Activated T-helper 1 cell treated with anti-CD3 and anti-CD28 coated beads, Interleukin-12 subunit alpha, Interleukin-12 subunit beta, Interleukin-2, Interleukin-4 antibody, amounts not matched to agents 30 ng/mL and 10 ng/mL and 1 ng/mL, durations not matched to agents 14 hours and 24 hours and 36 hours (primary cell): ENCODE measurements around the gene RASA2. TPM values are rescaled to one million over a fixed set of nuclear protein-coding genes. Genes with fewer than 3 reads are reported as not detected.
A peak's percentile ranks its signal among the peaks of the same experiment; 100 is the strongest.
"Not testable (repeated sequence)": the region's sequence is repeated elsewhere in the genome, so short reads cannot be mapped to it uniquely, and the experiment has no call there.

Experiments
- DNase-seq: peaks from one replicate; pipeline ENCODE4 v3.0.0; 2021; ENCODE audit warnings: low spot score
- H3K27ac Mint-ChIP-seq: one replicate; pipeline ENCODE4 v1.8.0; 2021; ENCODE audit warnings: mild to moderate bottlenecking, mixed read lengths
- H3K27me3 Mint-ChIP-seq: one replicate; pipeline ENCODE4 v1.8.0; 2022; ENCODE audit warnings: mild to moderate bottlenecking, moderate library complexity, mixed read lengths; ENCODE audit not compliant: insufficient read depth
- H3K36me3 Mint-ChIP-seq: one replicate; pipeline ENCODE4 v1.8.0; 2021; ENCODE audit warnings: low read depth, mixed read lengths
- H3K4me1 Mint-ChIP-seq: one replicate; pipeline ENCODE4 v1.8.0; 2021; ENCODE audit warnings: low read depth, mixed read lengths
- H3K4me3 Mint-ChIP-seq: one replicate; pipeline ENCODE4 v1.8.0; 2021; ENCODE audit warnings: mild to moderate bottlenecking, moderate library complexity, mixed read lengths
- H3K9me3 Mint-ChIP-seq: one replicate; pipeline ENCODE4 v1.8.0; 2021; ENCODE audit warnings: mixed read lengths
- intact Hi-C: fragments of 100-400 bp; cut with micrococcal nuclease; formaldehyde crosslinking; loops from one replicate; pipeline ENCODE4 v1.15.1; 2024
- total RNA-seq: library from RNA; stranded (reverse); gene quantifications from 2 replicates; pipeline ENCODE4 v1.2.3, GENCODE V29; 2022

Gene RASA2
- total RNA-seq, 1 donor from 2014 or later: 39.2 TPM

DNA sequence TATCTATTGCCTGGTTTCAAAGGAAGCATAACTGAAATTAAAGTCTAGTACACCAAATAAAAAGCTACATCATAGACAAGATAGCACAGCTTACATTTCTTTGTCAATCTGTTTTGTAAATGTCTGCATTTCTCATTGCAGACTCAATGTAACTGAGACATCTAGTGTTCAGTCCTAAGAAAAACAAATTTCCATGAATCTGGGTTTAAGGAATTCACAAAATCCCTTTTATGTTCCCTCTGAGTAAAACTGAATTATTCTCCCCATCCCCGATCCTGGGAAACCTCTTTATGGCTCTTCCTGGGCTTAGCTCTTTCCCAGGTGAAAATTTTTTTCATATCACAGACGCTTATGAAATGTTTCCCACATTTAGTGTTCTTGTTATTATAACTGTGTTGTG, 21.6 kb upstream of the RASA2 start:
- Mint-ChIP-seq H3K4me1 (peaks cover 19% of the 10 kb centered on the region), H3K27ac (no peak overlapping the region), H3K4me3 (no peak overlapping the region), H3K27me3 (peaks cover 4% of the 10 kb centered on the region), H3K9me3 (peaks cover 19% of the 10 kb centered on the region), H3K36me3 (peaks cover 1% of the 10 kb centered on the region)
- intact Hi-C loops: no loop called here
- no peak for DNase-seq

DNA sequence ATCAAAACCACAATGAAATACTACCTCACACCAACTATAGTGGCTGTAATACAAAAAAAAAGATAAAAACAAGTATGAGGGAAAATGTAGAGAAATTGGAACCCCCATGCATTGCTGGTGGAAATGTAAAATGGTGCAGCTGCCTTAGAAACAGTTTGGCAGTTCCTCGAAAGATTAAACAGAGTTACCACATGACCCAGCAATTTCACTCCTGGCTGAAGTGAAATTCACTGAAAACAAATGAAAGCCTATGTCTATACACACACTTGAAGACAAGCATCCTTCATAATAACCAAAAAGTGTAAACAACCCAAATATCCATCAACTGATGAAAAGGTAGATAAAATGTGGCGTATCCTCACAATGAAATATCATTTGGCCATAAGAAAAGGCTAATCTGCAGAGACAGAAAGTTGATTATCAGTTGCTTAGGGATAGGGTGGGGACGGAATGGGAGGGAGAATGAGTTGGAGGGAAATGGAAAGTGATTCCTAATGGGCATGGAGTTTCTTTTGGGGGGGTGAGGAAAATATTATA, 20.1 kb upstream of the RASA2 start:
- no peak for DNase-seq
- intact Hi-C loops: no loop called here
- Mint-ChIP-seq H3K9me3 (peaks cover 19% of the 10 kb centered on the region), H3K36me3 (peaks cover 1% of the 10 kb centered on the region), H3K4me3 (no peak overlapping the region), H3K27me3 (peaks cover 4% of the 10 kb centered on the region), H3K27ac (no peak overlapping the region), H3K4me1 (peaks cover 11% of the 10 kb centered on the region)

DNA sequence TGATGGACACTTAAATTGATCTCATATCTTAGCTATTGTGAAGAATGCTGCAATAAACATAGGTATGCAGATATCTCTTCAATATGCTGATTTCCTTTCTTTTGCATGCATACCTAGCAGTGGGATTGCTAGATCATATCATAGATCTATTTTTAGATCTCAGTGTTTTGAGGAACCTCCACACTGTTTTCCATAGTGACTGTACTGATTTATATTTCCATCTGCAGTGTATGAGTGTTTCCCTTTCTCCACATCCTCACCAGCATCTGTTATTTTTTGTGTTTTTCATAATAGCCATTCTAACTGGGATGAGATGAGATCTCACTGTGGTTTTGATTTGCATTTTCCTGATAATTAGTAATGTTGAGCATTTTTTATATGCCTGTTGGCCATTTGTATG, 17.1 kb upstream of the RASA2 start:
- DNase-seq: no peak
- intact Hi-C loops: no loop called here
- Mint-ChIP-seq H3K27me3 (peaks cover 14% of the 10 kb centered on the region), H3K9me3 (peaks cover 7% of the 10 kb centered on the region), H3K4me1 (no peaks in the 10 kb centered on the region), H3K36me3 (no peaks in the 10 kb centered on the region), H3K4me3 (no peak overlapping the region), H3K27ac (no peak overlapping the region)

DNA sequence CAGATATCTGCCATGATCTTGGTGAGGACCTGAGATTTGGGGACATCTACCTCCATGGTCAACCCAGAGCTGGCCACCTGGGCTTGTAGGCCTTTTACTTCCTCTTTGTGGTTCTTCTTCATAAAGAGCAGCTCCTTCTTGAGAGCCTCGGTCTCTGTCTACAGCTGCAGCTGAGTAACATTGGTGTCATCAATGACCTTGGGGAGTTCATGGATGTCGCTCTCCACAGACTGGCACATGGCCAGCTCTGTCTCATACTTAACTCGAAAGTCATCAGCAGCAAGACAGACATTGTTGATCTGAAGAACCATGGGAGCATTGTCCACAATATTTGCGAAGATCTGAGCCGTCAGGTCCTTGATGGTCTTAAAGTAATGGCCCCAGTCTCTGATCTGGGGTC, 15.7 kb upstream of the RASA2 start:
- DNase-seq: no peak
- no peak overlapping the region for H3K27ac Mint-ChIP-seq
- peaks cover 2% of the 10 kb centered on the region for H3K36me3 Mint-ChIP-seq
- H3K4me3 Mint-ChIP-seq: no peak overlapping the region
- peaks cover 14% of the 10 kb centered on the region for H3K27me3 Mint-ChIP-seq
- H3K9me3 Mint-ChIP-seq: no peaks in the 10 kb centered on the region
- peaks cover 14% of the 10 kb centered on the region for H3K4me1 Mint-ChIP-seq
- intact Hi-C loops: no loop called here

DNA sequence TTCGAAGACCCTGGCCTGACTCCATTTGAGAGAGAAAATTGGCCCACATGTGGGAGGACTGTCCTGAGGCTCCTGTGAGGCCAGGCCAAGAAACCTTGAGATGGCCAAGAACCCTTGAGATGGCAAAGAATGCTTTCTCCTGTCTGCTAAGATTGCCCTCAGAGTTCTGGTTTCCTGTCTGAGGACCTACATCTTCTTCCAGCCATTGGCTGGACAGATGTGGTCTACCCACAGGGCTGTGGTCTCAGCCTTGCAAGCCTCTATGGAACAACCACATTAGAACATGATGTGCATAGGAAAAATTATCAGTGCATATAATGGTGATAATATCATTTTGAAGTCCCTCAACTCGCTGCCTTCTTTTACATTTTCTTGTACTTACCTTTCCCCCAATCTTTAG, 10.8 kb upstream of the RASA2 start:
- Mint-ChIP-seq H3K9me3 (no peaks in the 10 kb centered on the region), H3K4me1 (peaks cover 39% of the 10 kb centered on the region), H3K27me3 (peaks cover 18% of the 10 kb centered on the region), H3K27ac (no peak overlapping the region), H3K4me3 (no peak overlapping the region), H3K36me3 (peaks cover 2% of the 10 kb centered on the region)
- no peak for DNase-seq
- intact Hi-C loops: no loop called here

DNA sequence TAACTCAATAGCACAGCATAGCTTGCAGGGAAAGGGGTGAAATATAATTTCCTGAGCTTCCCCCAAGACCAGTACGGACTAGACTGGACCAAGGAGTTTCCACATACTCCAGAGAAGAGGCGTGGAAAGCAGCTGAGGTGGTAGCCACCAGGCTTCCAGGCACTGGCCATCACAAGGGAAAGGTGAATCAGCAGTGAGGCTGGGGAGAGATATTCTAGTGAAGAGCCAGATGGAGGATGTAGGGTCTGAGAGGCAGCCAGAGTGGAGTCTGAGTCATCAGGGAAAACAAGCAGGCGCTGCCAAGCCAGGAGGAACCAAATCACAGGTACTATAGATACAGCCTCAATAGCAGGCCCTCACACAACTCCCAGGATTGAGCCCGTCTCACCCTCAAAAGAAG, 9.6 kb upstream of the RASA2 start:
- Mint-ChIP-seq H3K27ac (no peak overlapping the region), H3K36me3 (peaks cover 2% of the 10 kb centered on the region), H3K4me3 (no peak overlapping the region), H3K27me3 (peaks cover 17% of the 10 kb centered on the region), H3K4me1 (peaks cover 43% of the 10 kb centered on the region), H3K9me3 (no peaks in the 10 kb centered on the region)
- intact Hi-C loops: no loop called here
- DNase-seq: no peak

DNA sequence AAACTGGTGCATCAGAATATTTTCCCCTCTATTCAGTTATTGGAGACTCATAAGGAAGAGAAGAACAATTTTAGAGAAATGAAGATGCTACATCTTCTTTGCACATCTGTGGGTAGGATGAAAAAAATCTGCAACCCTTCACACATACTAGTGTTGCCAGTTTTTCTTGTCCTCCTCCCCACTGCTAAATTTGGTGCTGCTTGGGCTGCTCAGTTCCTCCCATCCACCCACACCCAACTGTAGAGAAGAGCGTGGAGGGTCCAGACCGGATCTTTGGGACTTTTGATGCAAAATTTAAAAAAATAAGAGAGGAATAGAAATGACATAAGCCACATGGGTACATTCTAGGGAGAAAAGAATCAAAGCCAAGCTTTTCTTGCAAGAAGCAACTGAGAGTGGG, 8.7 kb upstream of the RASA2 start:
- intact Hi-C loops: no loop called here
- Mint-ChIP-seq H3K27ac (no peak overlapping the region), H3K36me3 (peaks cover 2% of the 10 kb centered on the region), H3K4me1 (peaks cover 44% of the 10 kb centered on the region), H3K9me3 (no peaks in the 10 kb centered on the region), H3K27me3 (peaks cover 12% of the 10 kb centered on the region), H3K4me3 (no peak overlapping the region)
- DNase-seq: no peak

DNA sequence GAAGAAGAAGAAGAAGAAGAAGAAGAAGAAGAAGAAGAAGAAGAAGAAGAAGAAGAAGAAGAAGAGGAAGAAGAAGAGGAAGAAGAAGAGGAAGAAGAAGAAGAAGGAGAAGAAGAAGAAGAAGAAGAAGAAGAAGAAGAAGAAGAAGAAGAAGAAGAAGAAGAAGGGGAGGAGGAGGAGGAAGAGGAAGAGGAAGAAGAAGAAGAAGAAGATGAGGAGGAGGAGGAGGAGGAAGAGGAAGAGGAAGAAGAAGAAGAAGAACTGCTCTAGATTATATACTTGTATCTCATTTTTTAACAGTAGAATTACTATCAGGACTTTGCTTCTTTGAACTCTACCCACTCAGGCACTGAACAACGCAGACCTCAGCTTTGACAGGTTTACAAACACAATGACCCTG, 8.0 kb upstream of the RASA2 start:
- H3K27ac Mint-ChIP-seq, H3K4me3 Mint-ChIP-seq, intact Hi-C loops, DNase-seq, H3K36me3 Mint-ChIP-seq, H3K9me3 Mint-ChIP-seq, H3K27me3 Mint-ChIP-seq: not testable (repeated sequence)
- H3K4me1 Mint-ChIP-seq: peaks cover 44% of the 10 kb centered on the region

DNA sequence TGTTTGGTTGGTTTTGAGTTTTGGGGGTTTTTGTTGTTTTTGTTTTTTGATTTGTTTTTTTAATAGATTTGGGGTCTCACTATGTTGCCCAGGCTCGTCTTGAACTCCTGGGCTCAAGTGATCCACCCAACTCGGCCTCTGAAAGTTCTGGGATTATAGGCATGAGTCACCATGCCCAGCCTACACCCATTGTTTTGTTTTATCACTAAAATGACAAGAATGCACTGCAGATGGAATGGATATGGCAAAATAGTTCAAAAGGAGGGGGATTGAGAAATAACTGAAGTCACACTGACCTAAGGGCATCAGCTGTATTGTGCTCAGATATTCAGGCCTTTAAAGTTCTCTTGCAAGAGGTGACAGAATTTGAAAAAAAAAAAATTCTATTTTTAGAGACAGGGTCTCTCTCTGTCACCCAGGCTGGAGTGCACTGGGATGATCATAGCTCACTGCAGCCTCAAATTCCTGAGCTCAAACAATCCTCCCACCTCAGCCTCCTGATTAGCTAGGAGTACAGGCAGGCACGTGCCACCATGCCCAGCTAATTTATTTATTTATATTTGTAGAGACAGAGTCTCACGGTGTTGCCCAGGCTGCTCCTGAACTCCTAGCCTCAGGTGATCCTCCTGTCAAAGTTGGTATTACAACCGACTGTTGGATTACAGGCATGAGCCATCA, 4.4 kb upstream of the RASA2 start:
- H3K27ac Mint-ChIP-seq: no peak overlapping the region
- DNase-seq: no peak
- H3K4me3 Mint-ChIP-seq: no peak overlapping the region
- H3K9me3 Mint-ChIP-seq: no peaks in the 10 kb centered on the region
- H3K36me3 Mint-ChIP-seq: no peaks in the 10 kb centered on the region
- intact Hi-C loops: loop anchor here (10.0 kb wide), 1 partner anchor 542 kb away; no protein-coding TSS in a partner anchor
- peaks cover 10% of the 10 kb centered on the region for H3K27me3 Mint-ChIP-seq
- H3K4me1 Mint-ChIP-seq: peaks cover 35% of the 10 kb centered on the region

DNA sequence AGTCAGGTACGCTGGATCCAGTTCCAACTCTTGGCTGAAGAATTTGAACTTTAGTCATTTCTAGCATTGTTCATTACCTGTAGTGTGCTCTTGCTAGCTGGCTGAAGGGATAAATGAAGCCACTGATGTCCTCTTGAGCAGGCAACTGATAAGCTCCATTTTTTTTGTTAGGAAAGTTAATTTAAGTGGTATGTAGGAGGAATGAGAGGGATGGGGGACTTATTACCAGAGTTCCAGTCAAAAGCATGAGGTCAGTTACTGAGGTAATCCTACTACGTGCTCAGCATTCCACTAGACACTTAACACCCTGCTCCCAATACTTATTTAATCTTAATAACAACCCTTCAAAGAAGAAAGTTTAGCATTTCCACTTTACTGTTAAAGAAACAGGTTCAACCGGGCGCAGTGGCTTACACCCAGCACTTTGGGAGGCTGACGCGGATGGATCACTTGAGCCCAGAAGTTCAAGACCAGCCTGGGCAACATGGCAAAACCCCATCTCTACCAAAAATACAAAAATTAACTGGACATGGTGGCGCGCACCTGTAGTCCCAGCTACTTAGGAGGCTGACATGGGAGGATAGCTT, 2.0 kb upstream of the RASA2 start:
- Mint-ChIP-seq H3K27me3 (peaks cover 2% of the 10 kb centered on the region), H3K27ac (peak overlapping the region; percentile 42), H3K9me3 (no peaks in the 10 kb centered on the region), H3K4me3 (no peak overlapping the region), H3K36me3 (peaks cover 10% of the 10 kb centered on the region), H3K4me1 (peaks cover 43% of the 10 kb centered on the region)
- intact Hi-C loops: loop anchor here (5.0 to 10.0 kb wide), 5 partner anchors 72 to 1098 kb away; partner anchors contain the start of genes ATP1B3 and XRN1
- no peak for DNase-seq

DNA sequence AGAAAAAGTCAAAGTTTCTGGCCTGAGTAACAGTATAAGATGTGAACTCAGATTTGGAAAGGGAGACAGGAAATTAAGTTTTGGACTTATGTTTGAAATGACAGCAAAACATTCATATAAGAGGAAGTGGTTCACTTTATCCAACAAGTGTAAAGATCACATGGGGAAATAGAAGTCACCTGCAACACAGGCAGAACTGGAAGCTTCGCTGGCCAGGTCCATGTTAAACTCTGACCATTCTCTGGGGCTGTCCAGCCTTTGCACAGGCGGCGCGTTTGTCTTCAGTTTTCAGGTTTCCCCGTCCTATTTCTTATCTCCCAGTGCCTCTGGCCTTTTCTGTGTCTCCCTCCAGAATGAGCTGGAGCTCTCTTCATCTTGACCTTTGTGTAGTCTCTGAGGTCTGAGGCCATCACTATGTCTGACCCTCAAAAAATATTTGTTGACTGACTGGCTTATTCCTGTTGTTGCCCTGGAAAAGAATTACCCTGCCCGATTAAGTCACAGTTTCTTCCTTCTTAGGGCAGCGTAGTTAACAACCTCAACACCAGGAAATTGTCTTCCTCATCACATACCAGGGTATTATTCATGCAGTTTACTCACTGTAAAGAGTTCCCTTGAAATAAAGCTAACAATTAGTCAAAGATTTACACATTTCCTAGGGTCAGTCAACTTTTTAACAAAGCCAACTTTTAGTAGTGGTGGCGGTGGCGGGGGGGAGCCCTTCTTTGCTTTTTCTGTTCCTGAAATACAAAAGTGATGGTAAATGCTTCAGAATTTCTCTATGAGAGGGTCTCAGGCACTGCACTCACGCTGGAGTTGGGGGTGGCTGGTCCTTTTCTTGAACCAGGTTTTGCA, 959 bp upstream of the RASA2 start:
- H3K9me3 Mint-ChIP-seq: no peaks in the 10 kb centered on the region
- H3K36me3 Mint-ChIP-seq: peaks cover 16% of the 10 kb centered on the region
- no peak for DNase-seq
- H3K27ac Mint-ChIP-seq: peak overlapping the region; percentile 89
- H3K4me3 Mint-ChIP-seq: peak overlapping the region; percentile 80
- peaks cover 53% of the 10 kb centered on the region for H3K4me1 Mint-ChIP-seq
- intact Hi-C loops: loop anchor here (5.0 to 10.0 kb wide), 5 partner anchors 74 to 1096 kb away; partner anchors contain the start of genes ATP1B3 and XRN1
- H3K27me3 Mint-ChIP-seq: peaks cover 2% of the 10 kb centered on the region

DNA sequence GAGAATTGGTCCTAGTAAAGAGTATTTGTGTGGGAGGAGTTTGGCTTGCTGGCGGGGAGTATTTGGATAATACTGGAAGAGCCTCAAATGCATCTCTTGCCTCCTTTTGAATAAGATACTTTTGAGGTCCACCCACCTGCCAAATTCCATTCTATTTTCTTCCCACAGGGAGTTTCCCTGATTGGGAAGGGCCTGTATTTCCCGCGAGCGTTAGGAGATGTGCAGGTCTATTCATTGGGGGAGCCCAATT, 406 bp upstream of the RASA2 start:
- Mint-ChIP-seq H3K4me1 (peaks cover 59% of the 10 kb centered on the region), H3K9me3 (no peaks in the 10 kb centered on the region), H3K4me3 (peak overlapping the region; percentile 80), H3K27ac (peak overlapping the region; percentile 89), H3K36me3 (peaks cover 21% of the 10 kb centered on the region), H3K27me3 (peaks cover 2% of the 10 kb centered on the region)
- intact Hi-C loops: loop anchor here (5.0 to 10.0 kb wide), 5 partner anchors 74 to 1096 kb away; partner anchors contain the start of genes ATP1B3 and XRN1
- no peak for DNase-seq
